ENCODE data around the gene CHKA. TPM values are rescaled to one million over a fixed set of nuclear protein-coding genes. Genes with fewer than 3 reads are reported as not detected.

The CHKA gene
- total RNA-seq, 4 donors from 2014 or later: 1.1 to 13.0 (median 4.2) TPM

- WGBS, 2 donors: 87% methylated on average over 3 of the region's 7 CpGs; no CpG with 5 or more reads in 1 of the 2 donors
- Histone ChIP-seq H3K36me3 (no peaks in the 10 kb centered on the region), H3K9me3 (no peaks in the 10 kb centered on the region), H3K27me3 (no peaks in the 10 kb centered on the region), H3K27ac (no peak overlapping the region), H3K4me1 (peaks cover 33 to 67% (median 44%) of the 10 kb centered on the region in 3 donors), H3K4me3 (no peak overlapping the region)
- intact Hi-C loops (cut with DNase I): loop anchor here (10.0 kb wide), 1 partner anchor 208 kb away; the partner anchor contains the start of gene KMT5B
- no peak for DNase-seq
- TF ChIP-seq POLR2A (IDR thresholded peaks at IDR 0.05) (no peak), CTCF (IDR thresholded peaks at IDR 0.05) (no peak)
Measured at GRCh38 chr11:68006606-68007166, 114.5 kb downstream of the CHKA start.

GRCh38 chr11:68004551-68005335 is 116.4 kb downstream of the CHKA start:
- H3K4me1 ChIP-seq: peaks cover 15 to 48% (median 28%) of the 10 kb centered on the region in 3 donors
- H3K9me3 ChIP-seq: no peaks in the 10 kb centered on the region
- intact Hi-C loops (cut with DNase I): loop anchor here (10.0 kb wide), 1 partner anchor 210 kb away; the partner anchor contains the start of gene KMT5B
- peak overlapping the region in 3 of 4 donors; percentile 60 to 94 (median 82) for H3K4me3 ChIP-seq
- no peaks in the 10 kb centered on the region for H3K27me3 ChIP-seq
- no peaks in the 10 kb centered on the region for H3K36me3 ChIP-seq
- TF ChIP-seq POLR2A (IDR thresholded peaks at IDR 0.05) (no peak), CTCF (IDR thresholded peaks at IDR 0.05) (no peak)
- 70 to 80% methylated on average over 10 of the region's 14 CpGs for WGBS, 2 donors
- DNase-seq: no peak
- peak overlapping the region in 1 of 4 donors; percentile 91 for H3K27ac ChIP-seq

GRCh38 chr11:68003846-68004550 is 117.2 kb downstream of the CHKA start, which contains the start of gene UNC93B1:
TSS of gene UNC93B1 (minus strand) at chr11:68004097. CDS start at chr11:68004043, 54 bp downstream.
- no peaks in the 10 kb centered on the region for H3K27me3 ChIP-seq
- TF ChIP-seq CTCF (IDR thresholded peaks at IDR 0.05) (peak in 1 of 6 experiments; percentile 5), POLR2A (IDR thresholded peaks at IDR 0.05) (peak in 3 of 4 donors; percentile 50 to 80 (median 72))
- peak; percentile 74 for DNase-seq
- 3 to 15% methylated on average over 7 to 15 of the region's 64 CpGs for WGBS, 2 donors
- peaks cover 10 to 41% (median 22%) of the 10 kb centered on the region in 3 donors for H3K4me1 ChIP-seq
- peak within 1 kb of the TSS; percentile 60 to 94 (median 81) for H3K4me3 ChIP-seq
- H3K27ac ChIP-seq: peak within 1 kb of the TSS; percentile 43 to 91 (median 85)
- H3K36me3 ChIP-seq: peaks cover 0 to 5% (median 0%) of the 10 kb centered on the region in 3 donors
- intact Hi-C loops (cut with DNase I): loop anchor here (10.0 kb wide), 1 partner anchor 211 kb away; the partner anchor contains the start of gene KMT5B
- no peaks in the 10 kb centered on the region for H3K9me3 ChIP-seq

GRCh38 chr11:68002938-68003845 is 118.0 kb downstream of the CHKA start:
- Histone ChIP-seq H3K4me1 (peaks cover 6 to 32% (median 16%) of the 10 kb centered on the region in 3 donors), H3K9me3 (no peaks in the 10 kb centered on the region), H3K27me3 (no peaks in the 10 kb centered on the region), H3K4me3 (peak overlapping the region; percentile 60 to 94 (median 81)), H3K27ac (peak overlapping the region; percentile 43 to 91 (median 85)), H3K36me3 (peaks cover 0 to 5% (median 0%) of the 10 kb centered on the region in 3 donors)
- DNase-seq: no peak
- intact Hi-C loops (cut with DNase I): loop anchor here (10.0 kb wide), 1 partner anchor 212 kb away; the partner anchor contains the start of gene KMT5B
- no peak for TF ChIP-seq CTCF (IDR thresholded peaks at IDR 0.05)
- no peak for TF ChIP-seq POLR2A (IDR thresholded peaks at IDR 0.05)
- WGBS, 2 donors: 10% methylated on average over 17 of the region's 86 CpGs; no CpG with 5 or more reads in 1 of the 2 donors

Small RNA genes within 50 kb of the gene (small RNA-seq; reads per million reads assigned to genes)
- 0 to 0.15 (median 0) reads per million in 4 donors for gene MIR6753

Other genes starting within 250 kb of the CHKA start
- 10 to 100 TPM; 13.5 to 38.0 (median 31.5) TPM for gene UNC93B1, start 117.3 kb downstream of the CHKA start, total RNA-seq
- 10 to 100 TPM in 2 of 4 donors, 1 to 10 TPM in 2; 1.6 to 15.7 (median 8.0) TPM for gene ALDH3B1, start 111.1 kb downstream of the CHKA start, total RNA-seq
- gene NDUFS8, start 90.7 kb downstream of the CHKA start, total RNA-seq: 100 to 1,000 TPM; 112 to 192 (median 135) TPM
- gene TCIRG1, start 82.4 kb downstream of the CHKA start, total RNA-seq: 10 to 100 TPM; 46.6 to 70.5 (median 63.5) TPM
- 10 to 100 TPM; 18.4 to 37.6 (median 21.9) TPM for gene KMT5B, start 91.9 kb upstream of the CHKA start, total RNA-seq
- 10 to 100 TPM; 11.4 to 23.3 (median 12.6) TPM for gene C11orf24, start 150.6 kb upstream of the CHKA start, total RNA-seq
- gene LRP5, start 191.2 kb upstream of the CHKA start, total RNA-seq: 10 to 100 TPM; 13.7 to 24.0 (median 20.9) TPM